Subcutaneous abdominal adipose tissue (tissue), 5 donors: ENCODE data around the gene C2orf69.
A peak's percentile ranks its signal among the peaks of the same experiment; 100 is the strongest.

Source experiments
- H3K27ac ChIP-seq: one replicate; pipeline ENCODE4 v1.7.0; 2013; ENCODE audit warnings: low read depth, mild to moderate bottlenecking, inconsistent platforms, low read length, moderate library complexity
- H3K27me3 ChIP-seq, 5 donors: one replicate each; pipeline ENCODE4 v1.7.0; 2013; ENCODE audit warnings: low read length in 5 of 5, inconsistent platforms in 1 of 5; ENCODE audit not compliant: control insufficient read depth in 5 of 5, insufficient read depth in 4 of 5
- H3K36me3 ChIP-seq, 5 donors: one replicate each; pipeline ENCODE4 v1.7.0; 2013; ENCODE audit warnings: low read length in 5 of 5; ENCODE audit not compliant: control insufficient read depth in 5 of 5, insufficient read depth in 5 of 5
- H3K4me1 ChIP-seq, 5 donors: one replicate each; pipeline ENCODE4 v1.7.0; 2013; ENCODE audit warnings: low read length in 5 of 5, mild to moderate bottlenecking in 3 of 5, moderate library complexity in 1 of 5; ENCODE audit not compliant: control insufficient read depth in 5 of 5, insufficient read depth in 5 of 5
- H3K4me3 ChIP-seq, 5 donors: one replicate each; pipeline ENCODE4 v1.7.0; 2013; ENCODE audit warnings: low read length in 5 of 5, low read depth in 1 of 5
- H3K9ac ChIP-seq, 5 donors: one replicate each; pipeline ENCODE4 v1.7.0; 2013; ENCODE audit warnings: low read length in 5 of 5, mild to moderate bottlenecking in 4 of 5, moderate library complexity in 3 of 5
- H3K9me3 ChIP-seq, 5 donors: one replicate each; pipeline ENCODE4 v1.7.0; 2013; ENCODE audit warnings: low read length in 5 of 5; ENCODE audit not compliant: control insufficient read depth in 5 of 5
- donor health status: healthy.
- donor health status: healthy.
- donor health status: healthy.
- donor health status: healthy.
- donor health status: healthy.

Gene C2orf69

GRCh38 chr2:199956062-199956380 is 44.9 kb downstream of the C2orf69 start:
- H3K4me3 ChIP-seq = peak overlapping the region; percentile 95 to 99 (median 99)
- peak overlapping the region; percentile 85 for H3K27ac ChIP-seq
- H3K9me3 ChIP-seq = no peaks in the 10 kb centered on the region
- peak overlapping the region; percentile 92 to 100 (median 99) for H3K9ac ChIP-seq
- no peaks in the 10 kb centered on the region for H3K27me3 ChIP-seq
- peaks cover 15 to 31% (median 18%) of the 10 kb centered on the region in 5 donors for H3K36me3 ChIP-seq
- peaks cover 9 to 38% (median 33%) of the 10 kb centered on the region in 5 donors for H3K4me1 ChIP-seq

- no peaks in the 10 kb centered on the region for H3K27me3 ChIP-seq
- peaks cover 9 to 38% (median 33%) of the 10 kb centered on the region in 5 donors for H3K4me1 ChIP-seq
- no peak overlapping the region for H3K27ac ChIP-seq
- no peaks in the 10 kb centered on the region for H3K9me3 ChIP-seq
- no peak overlapping the region for H3K9ac ChIP-seq
- no peak overlapping the region for H3K4me3 ChIP-seq
- H3K36me3 ChIP-seq = peaks cover 32 to 48% (median 33%) of the 10 kb centered on the region in 5 donors
These were observed 46.9 kb downstream of the C2orf69 start for GRCh38 chr2:199958014-199958413.

- Histone ChIP-seq H3K27me3 (no peaks in the 10 kb centered on the region), H3K9me3 (no peaks in the 10 kb centered on the region), H3K4me1 (peaks cover 0 to 7% (median 5%) of the 10 kb centered on the region in 5 donors), H3K9ac (no peak overlapping the region), H3K27ac (no peak overlapping the region), H3K36me3 (peaks cover 52 to 71% (median 61%) of the 10 kb centered on the region in 5 donors), H3K4me3 (no peak overlapping the region)
These were observed 51.1 kb downstream of the C2orf69 start for GRCh38 chr2:199962203-199962602.

GRCh38 chr2:199966405-199966804 is 55.3 kb downstream of the C2orf69 start:
- Histone ChIP-seq H3K9ac (no peak overlapping the region), H3K4me3 (no peak overlapping the region)

GRCh38 chr2:199966976-199967375 is 55.9 kb downstream of the C2orf69 start:
- Histone ChIP-seq H3K9me3 (no peaks in the 10 kb centered on the region), H3K27me3 (no peaks in the 10 kb centered on the region), H3K4me1 (no peaks in the 10 kb centered on the region), H3K36me3 (peaks cover 26 to 42% (median 34%) of the 10 kb centered on the region in 5 donors), H3K27ac (no peak overlapping the region), H3K9ac (no peak overlapping the region), H3K4me3 (no peak overlapping the region)

More at GRCh38 chr2:199966405-199966804, 55.3 kb downstream of the C2orf69 start:
- Histone ChIP-seq H3K27me3 (no peaks in the 10 kb centered on the region), H3K27ac (no peak overlapping the region), H3K4me1 (no peaks in the 10 kb centered on the region), H3K36me3 (peaks cover 32 to 47% (median 40%) of the 10 kb centered on the region in 5 donors), H3K9me3 (no peaks in the 10 kb centered on the region)

GRCh38 chr2:199968126-199968525 is 57.0 kb downstream of the C2orf69 start:
- no peak overlapping the region for H3K27ac ChIP-seq
- H3K36me3 ChIP-seq = peaks cover 18 to 33% (median 27%) of the 10 kb centered on the region in 5 donors
- no peaks in the 10 kb centered on the region for H3K4me1 ChIP-seq
- no peaks in the 10 kb centered on the region for H3K9me3 ChIP-seq
- H3K27me3 ChIP-seq = no peaks in the 10 kb centered on the region
- H3K4me3 ChIP-seq = no peak overlapping the region
- no peak overlapping the region for H3K9ac ChIP-seq

GRCh38 chr2:199972088-199972626 is 61.1 kb downstream of the C2orf69 start:
- Histone ChIP-seq H3K4me1 (no peaks in the 10 kb centered on the region), H3K4me3 (no peak overlapping the region), H3K27ac (no peak overlapping the region), H3K9ac (no peak overlapping the region), H3K36me3 (peaks cover 0 to 9% (median 7%) of the 10 kb centered on the region in 5 donors), H3K9me3 (no peaks in the 10 kb centered on the region), H3K27me3 (no peaks in the 10 kb centered on the region)

- Histone ChIP-seq H3K27ac (no peak overlapping the region), H3K36me3 (peaks cover 0 to 8% (median 5%) of the 10 kb centered on the region in 5 donors), H3K27me3 (no peaks in the 10 kb centered on the region), H3K4me3 (no peak overlapping the region), H3K4me1 (no peaks in the 10 kb centered on the region), H3K9me3 (no peaks in the 10 kb centered on the region), H3K9ac (no peak overlapping the region)
These were observed 62.6 kb downstream of the C2orf69 start for GRCh38 chr2:199973703-199974102.

- H3K4me1 ChIP-seq = peaks cover 0 to 7% (median 7%) of the 10 kb centered on the region in 5 donors
- no peaks in the 10 kb centered on the region for H3K27me3 ChIP-seq
- H3K27ac ChIP-seq = no peak overlapping the region
- H3K9ac ChIP-seq = no peak overlapping the region
- H3K4me3 ChIP-seq = no peak overlapping the region
- no peaks in the 10 kb centered on the region for H3K9me3 ChIP-seq
- H3K36me3 ChIP-seq = peaks cover 0 to 5% (median 3%) of the 10 kb centered on the region in 5 donors
These were observed 64.3 kb downstream of the C2orf69 start for GRCh38 chr2:199975273-199975895.
